ENCODE measurements around the gene NSUN6.

NSUN6 gene

GRCh38 chr10:18651324-18652007, at the start of gene NSUN6:
Gene NSUN6 (minus strand): TSS chr10:18651587. CDS start chr10:18651203, 384 bp downstream.
- peak; percentile 86 for DNase-seq (ENCODE audit: low spot score)

GRCh38 chr10:18699849-18700840, 48.8 kb upstream of the NSUN6 start:
- DNase-seq (ENCODE audit: low spot score) = no peak

GRCh38 chr10:18690541-18690940, 39.2 kb upstream of the NSUN6 start:
- no peak for DNase-seq (ENCODE audit: low spot score)

GRCh38 chr10:18689498-18689897, 38.1 kb upstream of the NSUN6 start:
- no peak for DNase-seq (ENCODE audit: low spot score)

- DNase-seq (ENCODE audit: low spot score) = no peak
Observed at GRCh38 chr10:18687706-18688105, 36.3 kb upstream of the NSUN6 start.

- no peak for DNase-seq (ENCODE audit: low spot score)
Observed at GRCh38 chr10:18687195-18687594, 35.8 kb upstream of the NSUN6 start.

- DNase-seq (ENCODE audit: low spot score) = no peak
Observed at GRCh38 chr10:18685555-18685954, 34.2 kb upstream of the NSUN6 start.

GRCh38 chr10:18684953-18685352, 33.6 kb upstream of the NSUN6 start:
- DNase-seq (ENCODE audit: low spot score) = no peak

- DNase-seq (ENCODE audit: low spot score) = no peak
Observed at GRCh38 chr10:18684416-18684815, 33.0 kb upstream of the NSUN6 start.

- no peak for DNase-seq (ENCODE audit: low spot score)
Observed at GRCh38 chr10:18683427-18683826, 32.0 kb upstream of the NSUN6 start.

- DNase-seq (ENCODE audit: low spot score) = no peak
Observed at GRCh38 chr10:18681971-18682411, 30.6 kb upstream of the NSUN6 start.

GRCh38 chr10:18681366-18681765, 30.0 kb upstream of the NSUN6 start:
- no peak for DNase-seq (ENCODE audit: low spot score)

GRCh38 chr10:18680754-18681153, 29.4 kb upstream of the NSUN6 start:
- no peak for DNase-seq (ENCODE audit: low spot score)

- no peak for DNase-seq (ENCODE audit: low spot score)
Observed at GRCh38 chr10:18675086-18675801, 23.9 kb upstream of the NSUN6 start.

GRCh38 chr10:18668026-18668425, 16.6 kb upstream of the NSUN6 start:
- DNase-seq (ENCODE audit: low spot score) = no peak

GRCh38 chr10:18666810-18667209, 15.4 kb upstream of the NSUN6 start:
- DNase-seq (ENCODE audit: low spot score) = no peak

GRCh38 chr10:18665815-18666558, 14.6 kb upstream of the NSUN6 start:
- no peak for DNase-seq (ENCODE audit: low spot score)

GRCh38 chr10:18664841-18665478, 13.6 kb upstream of the NSUN6 start:
- no peak for DNase-seq (ENCODE audit: low spot score)

GRCh38 chr10:18660816-18661431, 9.5 kb upstream of the NSUN6 start:
- DNase-seq (ENCODE audit: low spot score) = no peak

GRCh38 chr10:18659819-18660535, 8.6 kb upstream of the NSUN6 start:
- DNase-seq (ENCODE audit: low spot score) = peak; percentile 28

Measured in iPS-NIHi11 (cell line).